Fibroblast of villous mesenchyme (primary cell): ENCODE data around the gene FCAMR. TPM values are rescaled to one million over a fixed set of nuclear protein-coding genes. Genes with fewer than 3 reads are reported as not detected.

Experiments used
- total RNA-seq: library from RNA; depleted of rRNA; stranded (reverse); fragments of >200 nt; gene quantifications from 2 replicates; pipeline ENCODE4 v1.2.3, GENCODE V29; 2012

Gene FCAMR
- total RNA-seq, 1 donor: not detected

Other genes with a start within 250 kb of the FCAMR start
- gene IL19, start 199.7 kb downstream of the FCAMR start, total RNA-seq: 0.97 and 1.7 TPM in 2 replicates
- under 0.01 TPM in 1 of 2 replicates, not detected in the other for gene IL10, start 198.0 kb downstream of the FCAMR start, total RNA-seq
- gene IL20, start 104.8 kb downstream of the FCAMR start, total RNA-seq: 0.32 and 0.86 TPM in 2 replicates
- 0.86 and 2.6 TPM in 2 replicates for gene IL24, start 73.0 kb downstream of the FCAMR start, total RNA-seq
- gene FCMR, start 48.5 kb downstream of the FCAMR start, total RNA-seq: 1.3 and 1.6 TPM in 2 replicates
- not detected in 2 replicates for gene PIGR, start 24.0 kb downstream of the FCAMR start, total RNA-seq
- under 0.01 TPM in 1 of 2 replicates, not detected in the other for gene C1orf116, start 62.3 kb upstream of the FCAMR start, total RNA-seq
- 10.6 and 16.0 TPM in 2 replicates for gene YOD1, start 80.7 kb upstream of the FCAMR start, total RNA-seq
- gene PFKFB2, start 82.8 kb upstream of the FCAMR start, total RNA-seq: 6.9 and 8.7 TPM in 2 replicates
- gene C4BPB, start 118.4 kb upstream of the FCAMR start, total RNA-seq: 0.32 TPM in 1 of 2 replicates, not detected in the other
- gene C4BPA, start 133.8 kb upstream of the FCAMR start, total RNA-seq: not detected in 2 replicates